ENCODE data around the gene GABBR2. TPM values are rescaled to one million over a fixed set of nuclear protein-coding genes. Genes with fewer than 3 reads are reported as not detected.

GABBR2 gene
- polyA plus RNA-seq, 1 donor (not counting 4 experiments of a cell fraction or from before 2014, with no cell fraction given), result 0.01 TPM

DNA sequence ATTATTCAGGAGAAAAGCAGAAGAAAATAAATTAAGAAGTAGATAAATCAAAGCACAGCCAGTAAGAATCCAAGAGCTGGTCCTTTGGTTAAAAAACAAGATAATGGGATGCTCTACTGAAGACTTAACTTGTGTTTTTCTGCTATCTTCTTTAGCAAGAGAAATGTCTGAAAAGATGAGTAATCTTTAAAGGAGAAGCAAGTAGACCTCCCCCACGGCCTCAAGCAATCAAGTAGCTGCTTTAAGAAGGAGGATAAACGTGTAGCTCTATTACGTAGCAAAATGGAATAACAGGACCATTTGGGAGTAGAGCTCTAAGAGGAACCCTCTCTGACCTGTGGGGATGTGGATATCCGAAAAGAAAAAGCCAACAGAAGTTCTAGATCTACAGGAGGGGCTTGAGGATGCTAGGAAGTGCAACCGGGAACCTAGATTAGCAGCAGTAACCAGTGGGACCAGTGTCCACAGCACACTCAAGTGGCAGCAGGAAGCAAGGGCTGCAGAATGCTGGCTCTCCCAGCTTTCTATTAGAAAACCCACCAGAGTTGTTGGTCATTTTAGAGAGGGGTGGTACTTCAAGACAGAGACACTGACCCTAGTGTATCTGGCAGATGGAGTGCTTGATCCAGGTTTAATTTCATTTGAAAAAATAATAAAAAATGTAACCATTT is 185.4 kb downstream of the GABBR2 start:
- Histone ChIP-seq H3K79me2 (ENCODE audit: control insufficient read depth, insufficient read depth, low read length) (no peaks in the 10 kb centered on the region), H3K4me2 (ENCODE audit: control insufficient read depth, extremely low read depth, insufficient read depth, low read depth, low read length) (no peak overlapping the region), H3K27ac (ENCODE audit: control insufficient read depth, insufficient read depth, low read length) (no peak overlapping the region), H4K20me1 (ENCODE audit: control insufficient read depth, extremely low read depth, insufficient read depth, low read length) (no peaks in the 10 kb centered on the region), H3K27me3 (ENCODE audit: control insufficient read depth, extremely low read depth, insufficient read depth, low read length) (peaks cover 3% of the 10 kb centered on the region), H3K36me3 (ENCODE audit: control insufficient read depth in 2 of 2, extremely low read depth in 1 of 2, insufficient read depth in 2 of 2, low read length in 2 of 2) (no peaks in the 10 kb centered on the region), H2AFZ (ENCODE audit: control insufficient read depth, low read length) (no peak overlapping the region), H3K9me3 (ENCODE audit: control insufficient read depth, low read depth, low read length) (no peaks in the 10 kb centered on the region), H3K4me3 (ENCODE audit: control insufficient read depth in 2 of 3, extremely low read depth in 1 of 3, insufficient read depth in 2 of 3, low read depth in 1 of 3, low read length in 3 of 3) (no peak overlapping the region), H3K9ac (ENCODE audit: control insufficient read depth, extremely low read depth, insufficient read depth, low read length) (no peak overlapping the region), H3K4me1 (ENCODE audit: control insufficient read depth, extremely low read depth, insufficient read depth, low read length) (no peaks in the 10 kb centered on the region), H3K9me1 (ENCODE audit: control insufficient read depth, extremely low read depth, insufficient read depth, low read length) (no peaks in the 10 kb centered on the region)
- TF ChIP-seq, protein P1, sequence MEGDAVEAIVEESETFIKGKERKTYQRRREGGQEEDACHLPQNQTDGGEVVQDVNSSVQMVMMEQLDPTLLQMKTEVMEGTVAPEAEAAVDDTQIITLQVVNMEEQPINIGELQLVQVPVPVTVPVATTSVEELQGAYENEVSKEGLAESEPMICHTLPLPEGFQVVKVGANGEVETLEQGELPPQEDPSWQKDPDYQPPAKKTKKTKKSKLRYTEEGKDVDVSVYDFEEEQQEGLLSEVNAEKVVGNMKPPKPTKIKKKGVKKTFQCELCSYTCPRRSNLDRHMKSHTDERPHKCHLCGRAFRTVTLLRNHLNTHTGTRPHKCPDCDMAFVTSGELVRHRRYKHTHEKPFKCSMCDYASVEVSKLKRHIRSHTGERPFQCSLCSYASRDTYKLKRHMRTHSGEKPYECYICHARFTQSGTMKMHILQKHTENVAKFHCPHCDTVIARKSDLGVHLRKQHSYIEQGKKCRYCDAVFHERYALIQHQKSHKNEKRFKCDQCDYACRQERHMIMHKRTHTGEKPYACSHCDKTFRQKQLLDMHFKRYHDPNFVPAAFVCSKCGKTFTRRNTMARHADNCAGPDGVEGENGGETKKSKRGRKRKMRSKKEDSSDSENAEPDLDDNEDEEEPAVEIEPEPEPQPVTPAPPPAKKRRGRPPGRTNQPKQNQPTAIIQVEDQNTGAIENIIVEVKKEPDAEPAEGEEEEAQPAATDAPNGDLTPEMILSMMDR (optimal IDR thresholded peaks at IDR 0.05 in 1 of 3, IDR thresholded peaks at IDR 0.05 in 1 of 3, conservative IDR thresholded peaks at IDR 0.05 in 1 of 3; ENCODE audit: extremely low read depth in 1 of 3, insufficient read depth in 2 of 3, low read length in 3 of 3), result peak; percentile 27 to 73 (median 62)
- no peak for TF ChIP-seq EZH2 (IDR thresholded peaks at IDR 0.05; ENCODE audit: low read length)
- dilution Hi-C loops (cut with MboI; ENCODE audit: extremely low pct_ligation_motif_present, low sequenced_read_pairs), result no loop called here
- DNase-seq (ENCODE audit: low read depth, low spot score) (no peak), FAIRE-seq (peak; percentile 23)

DNA sequence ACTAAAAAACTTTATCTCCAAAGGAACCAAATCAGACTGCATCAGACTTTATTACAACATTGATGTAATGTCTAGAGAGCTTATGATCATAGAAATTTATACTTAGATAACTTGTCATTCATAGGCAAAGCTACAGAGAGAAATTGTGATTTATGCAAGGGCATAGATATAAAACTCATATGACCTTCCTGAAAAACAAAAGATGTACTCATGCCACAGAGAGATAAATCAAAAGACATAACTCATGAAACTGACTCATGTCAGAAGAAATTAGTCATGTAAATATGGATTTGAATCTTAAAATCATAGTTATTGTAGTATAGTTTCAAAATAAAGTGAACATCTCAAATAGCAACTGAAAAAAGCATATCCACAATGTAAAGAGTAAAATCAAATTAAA is 186.2 kb downstream of the GABBR2 start:
- no peaks in the 10 kb centered on the region for H3K36me3 ChIP-seq (ENCODE audit: control insufficient read depth in 2 of 2, extremely low read depth in 1 of 2, insufficient read depth in 2 of 2, low read length in 2 of 2)
- H3K4me3 ChIP-seq (ENCODE audit: control insufficient read depth in 2 of 3, extremely low read depth in 1 of 3, insufficient read depth in 2 of 3, low read depth in 1 of 3, low read length in 3 of 3), result no peak overlapping the region
- peaks cover 3% of the 10 kb centered on the region for H3K27me3 ChIP-seq (ENCODE audit: control insufficient read depth, extremely low read depth, insufficient read depth, low read length)
- H3K9me1 ChIP-seq (ENCODE audit: control insufficient read depth, extremely low read depth, insufficient read depth, low read length), result no peaks in the 10 kb centered on the region
- H3K27ac ChIP-seq (ENCODE audit: control insufficient read depth, insufficient read depth, low read length), result no peak overlapping the region
- FAIRE-seq (no peak), DNase-seq (ENCODE audit: low read depth, low spot score) (no peak)
- dilution Hi-C loops (cut with MboI; ENCODE audit: extremely low pct_ligation_motif_present, low sequenced_read_pairs), result no loop called here
- H4K20me1 ChIP-seq (ENCODE audit: control insufficient read depth, extremely low read depth, insufficient read depth, low read length), result no peaks in the 10 kb centered on the region
- no peak overlapping the region for H2AFZ ChIP-seq (ENCODE audit: control insufficient read depth, low read length)
- no peaks in the 10 kb centered on the region for H3K4me1 ChIP-seq (ENCODE audit: control insufficient read depth, extremely low read depth, insufficient read depth, low read length)
- no peak overlapping the region for H3K9ac ChIP-seq (ENCODE audit: control insufficient read depth, extremely low read depth, insufficient read depth, low read length)
- no peak for TF ChIP-seq EZH2 (IDR thresholded peaks at IDR 0.05; ENCODE audit: low read length)
- TF ChIP-seq, protein P1 (optimal IDR thresholded peaks at IDR 0.05 in 1 of 3, IDR thresholded peaks at IDR 0.05 in 1 of 3, conservative IDR thresholded peaks at IDR 0.05 in 1 of 3; ENCODE audit: extremely low read depth in 1 of 3, insufficient read depth in 2 of 3, low read length in 3 of 3), result no peak
- H3K79me2 ChIP-seq (ENCODE audit: control insufficient read depth, insufficient read depth, low read length), result no peaks in the 10 kb centered on the region
- H3K9me3 ChIP-seq (ENCODE audit: control insufficient read depth, low read depth, low read length), result no peaks in the 10 kb centered on the region
- H3K4me2 ChIP-seq (ENCODE audit: control insufficient read depth, extremely low read depth, insufficient read depth, low read depth, low read length), result no peak overlapping the region
